Naive thymus-derived CD8-positive, alpha-beta T cell (primary cell): Measurements from ENCODE around the gene SLC9A9. TPM values are rescaled to one million over a fixed set of nuclear protein-coding genes. Genes with fewer than 3 reads are reported as not detected.
A peak's percentile ranks its signal among the peaks of the same experiment; 100 is the strongest.

Experiments used
- ATAC-seq, 2 donors: fragments of 150-1000 bp; cut with Tn5 transposase in 1 of 2; sonication (Bioruptor Pico), chemical (Tn5 transposase) in 1 of 2; 1 replicate in 1 of 2; 2 replicates in 1 of 2; pipeline ENCODE4 v1.10.0; 2021; ENCODE audit warnings: mild to moderate bottlenecking in 2 of 2, moderate library complexity in 2 of 2
- POLR2A ChIA-PET: fragments of 350-600 bp; sonication (Branson Sonifier 250); formaldehyde crosslinking; loops from one replicate; lab custom pipeline; 2021; ENCODE audit warnings: antibody characterized with exemption; lab: Charles Lee
- DNase-seq, 10 donors: peaks; one replicate each; pipeline versions ENCODE4 v3.0.0 to v3.0.0-alpha.2; 2020 to 2022
- H3K27ac Mint-ChIP-seq, 10 donors: one replicate each; pipeline ENCODE4 v1.8.0; 2020 to 2022; ENCODE audit warnings: mild to moderate bottlenecking in 10 of 10, mixed read lengths in 10 of 10, moderate library complexity in 4 of 10, inconsistent platforms in 1 of 10
- H3K27me3 Mint-ChIP-seq, 5 donors: one replicate each; pipeline ENCODE4 v1.8.0; 2021 to 2022; ENCODE audit warnings: mixed read lengths in 5 of 5
- H3K36me3 Mint-ChIP-seq, 3 donors: one replicate each; pipeline ENCODE4 v1.8.0; 2020 to 2022; ENCODE audit warnings: mixed read lengths in 3 of 3, mild to moderate bottlenecking in 2 of 3, inconsistent platforms in 1 of 3
- H3K4me1 Mint-ChIP-seq, 4 donors: one replicate each; pipeline ENCODE4 v1.8.0; 2021 to 2022; ENCODE audit warnings: mixed read lengths in 4 of 4
- H3K4me3 Mint-ChIP-seq, 10 donors: one replicate each; pipeline ENCODE4 v1.8.0; 2020 to 2022; ENCODE audit warnings: mild to moderate bottlenecking in 10 of 10, mixed read lengths in 10 of 10, moderate library complexity in 6 of 10, inconsistent platforms in 1 of 10
- H3K9me3 Mint-ChIP-seq, 9 donors: one replicate each; pipeline ENCODE4 v1.8.0; 2020 to 2022; ENCODE audit warnings: mixed read lengths in 9 of 9, mild to moderate bottlenecking in 3 of 9, inconsistent platforms in 1 of 9, moderate library complexity in 1 of 9
- polyA plus RNA-seq, 3 donors: library from polyadenylated mRNA; unstranded; fragments of 300-500 nt; fragmentation: Illumina TruSeq; gene quantifications; one replicate each; pipeline ENCODE4 v1.2.3, GENCODE V29; 2021
- total RNA-seq, 8 experiments: library from RNA in 2 of 8; stranded (reverse) in 2 of 8; gene quantifications; one replicate each; pipeline ENCODE4 v1.2.3 and lab custom pipeline; 2021 to 2026

SLC9A9 gene
- total and polyA plus RNA-seq, 5 experiments from 2014 or later = 9.6 to 19.4 (median 14.2) TPM

DNA sequence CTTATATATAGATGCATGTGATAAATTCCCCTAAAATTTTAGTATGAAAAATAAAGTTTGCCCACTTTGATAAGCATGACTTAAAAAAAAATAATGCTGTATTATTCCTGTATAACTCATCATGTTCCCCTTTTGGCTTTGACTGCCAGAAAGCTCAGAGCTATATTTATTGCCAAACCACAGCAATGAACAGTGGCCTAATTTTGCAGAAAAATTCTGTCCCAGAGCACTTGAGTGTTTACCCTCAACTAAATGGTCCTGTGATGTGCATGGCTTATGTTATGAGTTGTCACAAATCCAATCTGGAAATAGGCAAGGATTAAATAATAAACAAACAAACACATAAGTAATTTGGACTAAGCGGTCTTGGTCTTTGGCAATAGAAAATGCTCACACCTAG, 276.7 kb downstream of the SLC9A9 start:
- no peaks in the 10 kb centered on the region for H3K27me3 Mint-ChIP-seq
- no peak overlapping the region for H3K4me3 Mint-ChIP-seq
- no peaks in the 10 kb centered on the region for H3K4me1 Mint-ChIP-seq

DNA sequence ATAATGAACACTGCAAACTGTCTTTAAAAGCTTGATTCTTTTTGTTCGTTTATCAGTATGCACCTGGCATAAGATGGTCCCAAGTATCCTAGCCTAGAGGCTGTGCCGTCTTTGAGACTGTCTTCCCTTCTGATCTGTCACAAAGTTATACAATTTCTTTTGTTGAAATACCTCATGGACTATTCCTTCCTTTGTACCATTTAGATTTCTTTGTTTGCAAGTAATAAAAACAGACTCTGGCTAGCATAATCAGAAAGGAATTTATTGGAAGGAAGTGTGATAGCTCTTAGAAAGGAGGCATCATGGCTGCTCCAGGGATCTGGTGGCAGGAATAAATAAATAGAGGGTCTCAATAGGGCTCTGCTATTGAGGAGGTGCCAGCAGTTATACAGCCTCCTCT, 280.4 kb downstream of the SLC9A9 start:
- DNase-seq = no peak
- Mint-ChIP-seq H3K27me3 (no peaks in the 10 kb centered on the region), H3K36me3 (peaks cover 0 to 4% (median 1%) of the 10 kb centered on the region in 3 donors), H3K4me3 (no peak overlapping the region), H3K27ac (no peak overlapping the region), H3K9me3 (no peaks in the 10 kb centered on the region), H3K4me1 (peaks cover 0 to 9% (median 0%) of the 10 kb centered on the region in 4 donors)
- no peak for ATAC-seq
- POLR2A ChIA-PET = no interaction called here

More for the DNA sequence above, 276.7 kb downstream of the SLC9A9 start:
- no peaks in the 10 kb centered on the region for H3K9me3 Mint-ChIP-seq
- DNase-seq (no peak), ATAC-seq (no peak)
- POLR2A ChIA-PET = no interaction called here
- H3K36me3 Mint-ChIP-seq = peaks cover 5 to 21% (median 21%) of the 10 kb centered on the region in 3 donors
- no peak overlapping the region for H3K27ac Mint-ChIP-seq

DNA sequence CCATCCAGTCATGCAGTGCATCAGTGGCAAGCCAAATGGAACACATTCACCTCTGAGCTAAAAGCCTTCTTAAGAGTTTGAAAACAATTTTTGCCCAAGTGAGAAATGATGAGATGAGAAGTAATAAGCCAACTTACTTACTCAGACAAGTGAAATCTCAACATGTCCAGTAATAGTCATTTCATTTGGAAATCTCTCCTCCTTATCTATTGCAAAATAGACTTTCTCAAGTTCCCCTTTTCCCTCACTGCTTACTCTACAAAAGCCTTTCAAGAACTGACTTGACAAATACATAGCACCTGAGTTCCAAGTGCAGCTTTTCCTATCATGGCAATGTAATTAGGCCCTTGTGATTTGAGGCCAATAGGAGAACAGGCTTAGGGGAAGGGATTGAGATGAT, 282.3 kb downstream of the SLC9A9 start:
- H3K4me1 Mint-ChIP-seq = peaks cover 0 to 9% (median 2%) of the 10 kb centered on the region in 4 donors
- ATAC-seq = no peak
- no peaks in the 10 kb centered on the region for H3K27me3 Mint-ChIP-seq
- no peak overlapping the region for H3K27ac Mint-ChIP-seq
- no peaks in the 10 kb centered on the region for H3K9me3 Mint-ChIP-seq
- DNase-seq = no peak
- POLR2A ChIA-PET = no interaction called here
- H3K36me3 Mint-ChIP-seq = peaks cover 0 to 4% (median 0%) of the 10 kb centered on the region in 3 donors
- no peak overlapping the region for H3K4me3 Mint-ChIP-seq

DNA sequence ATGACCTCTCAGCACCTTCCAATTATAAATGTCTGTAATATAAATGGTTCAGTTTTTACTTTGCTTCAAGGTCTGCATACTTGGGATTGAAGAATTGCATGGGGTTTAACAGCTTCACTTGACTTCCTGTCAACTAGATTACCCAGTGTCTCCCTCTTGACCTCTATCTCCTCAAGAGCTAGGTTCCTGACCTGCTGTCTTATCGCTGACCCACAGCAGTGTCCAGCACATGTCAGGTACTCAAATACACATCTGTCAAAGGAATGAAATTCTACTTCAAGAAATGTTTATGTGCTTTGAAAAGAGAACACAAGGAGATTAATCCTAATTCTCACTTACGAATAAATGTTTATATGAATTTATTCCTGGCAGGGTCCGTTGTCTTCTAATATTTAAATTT, 284.5 kb downstream of the SLC9A9 start:
- peaks cover 0 to 11% (median 3%) of the 10 kb centered on the region in 9 donors for H3K9me3 Mint-ChIP-seq
- no peak overlapping the region for H3K4me3 Mint-ChIP-seq
- peak overlapping the region in 1 of 10 donors; percentile 66 for H3K27ac Mint-ChIP-seq
- ATAC-seq (no peak), DNase-seq (no peak)
- POLR2A ChIA-PET = no interaction called here
- no peaks in the 10 kb centered on the region for H3K27me3 Mint-ChIP-seq
- H3K36me3 Mint-ChIP-seq = peaks cover 0 to 13% (median 7%) of the 10 kb centered on the region in 3 donors
- peaks cover 0 to 9% (median 2%) of the 10 kb centered on the region in 4 donors for H3K4me1 Mint-ChIP-seq

DNA sequence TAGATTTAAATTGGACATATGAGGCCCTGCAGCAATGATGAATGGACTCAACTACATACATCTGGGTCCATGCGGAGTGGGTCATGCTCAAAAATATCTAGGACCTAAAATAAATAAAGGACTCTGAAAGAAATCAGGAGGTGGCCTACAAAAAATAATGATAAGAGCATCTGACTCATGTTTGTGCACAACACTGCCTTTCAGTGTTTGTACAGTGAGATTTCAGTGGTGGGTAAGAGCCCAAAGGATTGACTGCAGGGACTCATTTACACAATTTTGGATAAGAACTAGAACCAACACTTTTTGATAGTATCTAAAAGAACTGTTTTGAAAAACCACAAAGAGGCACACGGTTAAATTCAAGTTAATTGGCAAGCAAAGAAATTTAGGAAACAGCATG, 285.5 kb downstream of the SLC9A9 start:
- no peaks in the 10 kb centered on the region for H3K27me3 Mint-ChIP-seq
- no peak for ATAC-seq
- peaks cover 0 to 23% (median 17%) of the 10 kb centered on the region in 3 donors for H3K36me3 Mint-ChIP-seq
- H3K27ac Mint-ChIP-seq = no peak overlapping the region
- H3K4me1 Mint-ChIP-seq = peaks cover 0 to 9% (median 2%) of the 10 kb centered on the region in 4 donors
- no peak overlapping the region for H3K4me3 Mint-ChIP-seq
- DNase-seq = no peak
- POLR2A ChIA-PET = no interaction called here
- peaks cover 0 to 21% (median 11%) of the 10 kb centered on the region in 9 donors for H3K9me3 Mint-ChIP-seq

DNA sequence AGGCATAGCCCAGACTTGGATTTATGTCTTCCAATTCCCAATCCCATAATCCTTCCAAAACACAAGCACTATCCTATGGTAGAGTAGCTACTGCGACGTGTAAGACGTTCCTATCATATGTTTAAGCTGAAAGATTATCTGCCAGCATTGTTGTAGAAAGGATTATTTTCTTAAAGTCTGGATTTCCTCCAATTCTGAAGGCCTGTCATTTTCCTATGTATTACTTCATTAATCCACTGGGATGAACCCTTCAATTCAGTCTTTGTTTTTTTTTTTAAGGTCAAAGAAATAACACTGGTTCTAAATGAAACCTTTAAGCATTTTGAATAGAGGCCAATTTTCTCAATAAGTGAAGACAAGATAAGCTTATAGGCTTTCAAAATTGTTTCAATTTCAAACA, 289.0 kb downstream of the SLC9A9 start:
- H3K36me3 Mint-ChIP-seq = peaks cover 5 to 49% (median 30%) of the 10 kb centered on the region in 3 donors
- no peak overlapping the region for H3K27ac Mint-ChIP-seq
- no peak overlapping the region for H3K4me3 Mint-ChIP-seq
- peaks cover 0 to 3% (median 0%) of the 10 kb centered on the region in 4 donors for H3K4me1 Mint-ChIP-seq
- no peaks in the 10 kb centered on the region for H3K27me3 Mint-ChIP-seq
- H3K9me3 Mint-ChIP-seq = peaks cover 0 to 30% (median 21%) of the 10 kb centered on the region in 9 donors
- ATAC-seq (no peak), DNase-seq (no peak)
- POLR2A ChIA-PET = no interaction called here

DNA sequence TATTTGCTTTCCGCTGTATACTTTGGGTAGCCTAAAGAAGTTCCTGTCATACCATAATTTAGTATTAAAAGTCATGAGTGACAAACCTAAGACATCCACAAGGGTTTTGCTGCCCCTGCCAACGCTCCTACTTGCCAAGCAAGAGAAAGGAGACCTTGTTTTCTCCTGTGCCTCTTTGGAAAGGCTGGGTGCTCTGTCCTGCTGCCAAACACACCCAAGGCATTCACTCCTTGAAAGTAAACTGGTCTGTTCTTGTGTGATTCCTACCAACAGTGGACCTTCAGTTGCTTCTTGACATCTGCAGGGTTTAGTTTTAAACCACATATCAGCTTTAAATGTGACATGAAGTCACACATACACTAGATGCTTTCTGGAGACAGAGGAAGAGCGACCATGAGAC, 295.4 kb downstream of the SLC9A9 start:
- no peak for DNase-seq
- H3K36me3 Mint-ChIP-seq = peaks cover 32 to 65% (median 44%) of the 10 kb centered on the region in 3 donors
- H3K27ac Mint-ChIP-seq = no peak overlapping the region
- H3K4me1 Mint-ChIP-seq = peaks cover 0 to 3% (median 0%) of the 10 kb centered on the region in 4 donors
- POLR2A ChIA-PET = no interaction called here
- no peak for ATAC-seq
- no peaks in the 10 kb centered on the region for H3K27me3 Mint-ChIP-seq
- H3K9me3 Mint-ChIP-seq = peaks cover 0 to 16% (median 10%) of the 10 kb centered on the region in 9 donors
- H3K4me3 Mint-ChIP-seq = no peak overlapping the region

DNA sequence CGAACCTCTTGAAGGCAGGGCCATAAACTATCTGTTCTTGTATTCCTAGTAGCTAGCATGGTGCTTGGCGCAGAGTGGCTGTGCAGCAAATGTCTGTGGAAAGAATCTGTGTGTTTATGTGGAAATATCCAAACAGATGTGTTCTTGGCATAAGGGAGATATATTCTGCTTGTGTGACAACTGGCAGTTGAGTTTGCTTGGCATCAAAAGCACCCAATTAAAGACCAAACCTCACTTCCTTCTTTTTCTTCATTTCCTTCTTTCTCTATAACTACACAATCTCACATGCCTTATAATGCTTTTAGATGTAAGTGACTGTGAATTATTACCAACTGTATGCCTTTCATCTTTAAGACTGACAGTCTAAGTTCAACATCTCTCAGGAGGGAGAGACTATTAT, 296.5 kb downstream of the SLC9A9 start:
- peaks cover 0 to 24% (median under 1%) of the 10 kb centered on the region in 9 donors for H3K9me3 Mint-ChIP-seq
- POLR2A ChIA-PET = no interaction called here
- H3K4me1 Mint-ChIP-seq = peaks cover 0 to 3% (median 1%) of the 10 kb centered on the region in 4 donors
- ATAC-seq = no peak
- peaks cover 33 to 65% (median 48%) of the 10 kb centered on the region in 3 donors for H3K36me3 Mint-ChIP-seq
- no peak overlapping the region for H3K27ac Mint-ChIP-seq
- no peak for DNase-seq
- H3K4me3 Mint-ChIP-seq = no peak overlapping the region
- no peaks in the 10 kb centered on the region for H3K27me3 Mint-ChIP-seq

DNA sequence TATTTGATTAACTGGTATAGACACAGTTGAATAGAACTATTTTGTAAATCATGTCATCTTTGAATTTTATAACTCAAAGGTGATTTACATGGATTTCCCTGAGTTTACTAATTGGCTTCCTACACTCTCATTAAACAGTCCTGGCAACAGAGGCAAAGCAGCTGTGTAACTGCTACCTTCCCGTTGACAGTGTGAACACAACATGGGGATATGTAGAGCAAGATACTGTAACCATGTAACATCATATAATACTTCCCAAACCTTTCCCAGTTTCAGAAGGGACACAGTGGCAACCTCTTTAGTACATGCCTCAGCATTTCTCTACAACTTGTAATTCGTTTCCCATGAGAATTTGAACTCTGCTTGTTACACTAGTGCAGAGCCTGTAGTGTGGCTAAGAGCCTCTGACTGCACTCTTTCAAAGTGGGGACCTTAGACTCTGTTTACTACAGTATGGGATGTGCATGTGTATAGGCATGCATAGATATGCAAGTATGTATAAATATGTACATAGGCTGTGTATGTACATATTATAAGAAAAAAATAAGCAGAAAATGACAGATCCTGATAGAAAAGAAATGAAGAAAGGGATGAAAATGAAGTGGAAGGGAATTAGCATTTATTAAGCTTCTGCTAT, 299.3 kb downstream of the SLC9A9 start:
- H3K4me3 Mint-ChIP-seq = no peak overlapping the region
- peaks cover 29 to 70% (median 57%) of the 10 kb centered on the region in 3 donors for H3K36me3 Mint-ChIP-seq
- ATAC-seq (no peak), DNase-seq (no peak)
- no peak overlapping the region for H3K27ac Mint-ChIP-seq
- POLR2A ChIA-PET = no interaction called here
- no peaks in the 10 kb centered on the region for H3K27me3 Mint-ChIP-seq
- peaks cover 0 to 3% (median 1%) of the 10 kb centered on the region in 4 donors for H3K4me1 Mint-ChIP-seq
- peaks cover 0 to 16% (median 0%) of the 10 kb centered on the region in 9 donors for H3K9me3 Mint-ChIP-seq

DNA sequence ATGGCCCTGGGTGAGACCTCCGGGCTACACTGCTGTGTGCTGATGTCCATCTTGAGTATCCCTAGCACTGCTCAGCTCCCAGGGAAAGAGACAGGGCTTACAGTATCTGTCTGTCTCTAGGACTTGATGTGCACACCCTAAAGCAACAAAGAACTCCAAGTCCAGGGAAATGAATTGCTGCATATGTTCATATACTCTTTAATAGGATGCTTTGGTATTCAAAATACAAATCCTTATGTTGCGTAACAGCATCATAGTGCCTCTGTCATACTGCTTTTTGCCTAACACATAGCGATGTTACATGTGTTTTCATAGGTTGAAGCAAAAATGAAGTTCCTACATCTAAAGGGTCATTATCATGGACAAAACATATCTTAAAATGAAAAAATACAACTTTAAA, 299.9 kb downstream of the SLC9A9 start:
- POLR2A ChIA-PET = no interaction called here
- no peak overlapping the region for H3K4me3 Mint-ChIP-seq
- DNase-seq (no peak), ATAC-seq (no peak)
- H3K4me1 Mint-ChIP-seq = peaks cover 0 to 3% (median 1%) of the 10 kb centered on the region in 4 donors
- peaks cover 29 to 76% (median 57%) of the 10 kb centered on the region in 3 donors for H3K36me3 Mint-ChIP-seq
- H3K27ac Mint-ChIP-seq = no peak overlapping the region
- H3K9me3 Mint-ChIP-seq = peaks cover 0 to 16% (median 0%) of the 10 kb centered on the region in 9 donors
- H3K27me3 Mint-ChIP-seq = no peaks in the 10 kb centered on the region

DNA sequence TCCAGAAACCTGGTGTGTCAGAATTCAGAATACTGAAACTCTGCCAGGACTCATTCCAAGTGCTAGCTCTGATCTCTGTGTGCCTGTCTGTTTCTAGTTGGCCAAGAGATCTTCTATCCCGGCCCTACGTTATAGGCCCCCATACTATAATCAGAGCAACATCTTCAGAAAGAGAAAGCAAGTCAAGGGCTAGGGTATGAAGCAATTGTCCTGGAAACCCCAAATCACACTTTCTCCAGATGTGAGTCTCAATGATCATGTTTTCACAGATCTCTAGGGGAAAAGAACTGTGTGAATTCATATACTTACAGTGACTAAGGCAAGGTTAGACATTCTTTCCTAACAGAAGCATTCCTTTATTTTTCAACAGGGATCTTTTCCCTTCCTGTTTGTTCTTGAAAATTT, 309.7 kb downstream of the SLC9A9 start:
- H3K36me3 Mint-ChIP-seq = peaks cover 0 to 9% (median 0%) of the 10 kb centered on the region in 3 donors
- POLR2A ChIA-PET = no interaction called here
- DNase-seq = no peak
- H3K27ac Mint-ChIP-seq = no peak overlapping the region
- H3K27me3 Mint-ChIP-seq = no peaks in the 10 kb centered on the region
- no peaks in the 10 kb centered on the region for H3K9me3 Mint-ChIP-seq
- no peak for ATAC-seq
- H3K4me3 Mint-ChIP-seq = no peak overlapping the region
- H3K4me1 Mint-ChIP-seq = peaks cover 0 to 19% (median 0%) of the 10 kb centered on the region in 4 donors

DNA sequence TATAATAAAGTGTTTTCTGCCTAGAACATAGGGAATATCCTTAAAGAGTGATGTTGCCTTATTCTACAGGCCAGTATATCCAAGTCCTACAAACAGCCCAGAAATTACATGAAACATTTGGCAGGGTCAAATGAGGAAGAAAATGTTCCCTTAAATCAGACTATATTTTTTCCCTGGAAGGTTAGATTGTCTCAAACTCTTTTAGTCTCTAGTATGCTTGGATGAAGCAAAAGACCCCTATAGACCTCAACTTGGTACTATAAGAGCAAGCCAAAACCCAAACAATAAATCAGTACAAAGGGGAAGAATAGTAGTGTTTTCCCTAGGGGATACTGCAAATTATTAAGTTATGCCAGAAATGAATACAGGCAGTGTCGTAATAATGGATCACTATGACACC, 310.2 kb downstream of the SLC9A9 start:
- Mint-ChIP-seq H3K27ac (no peak overlapping the region), H3K9me3 (no peaks in the 10 kb centered on the region), H3K27me3 (no peaks in the 10 kb centered on the region), H3K4me1 (peaks cover 0 to 21% (median 0%) of the 10 kb centered on the region in 4 donors), H3K4me3 (no peak overlapping the region), H3K36me3 (peaks cover 0 to 7% (median 0%) of the 10 kb centered on the region in 3 donors)
- POLR2A ChIA-PET = no interaction called here
- DNase-seq (no peak), ATAC-seq (no peak)

DNA sequence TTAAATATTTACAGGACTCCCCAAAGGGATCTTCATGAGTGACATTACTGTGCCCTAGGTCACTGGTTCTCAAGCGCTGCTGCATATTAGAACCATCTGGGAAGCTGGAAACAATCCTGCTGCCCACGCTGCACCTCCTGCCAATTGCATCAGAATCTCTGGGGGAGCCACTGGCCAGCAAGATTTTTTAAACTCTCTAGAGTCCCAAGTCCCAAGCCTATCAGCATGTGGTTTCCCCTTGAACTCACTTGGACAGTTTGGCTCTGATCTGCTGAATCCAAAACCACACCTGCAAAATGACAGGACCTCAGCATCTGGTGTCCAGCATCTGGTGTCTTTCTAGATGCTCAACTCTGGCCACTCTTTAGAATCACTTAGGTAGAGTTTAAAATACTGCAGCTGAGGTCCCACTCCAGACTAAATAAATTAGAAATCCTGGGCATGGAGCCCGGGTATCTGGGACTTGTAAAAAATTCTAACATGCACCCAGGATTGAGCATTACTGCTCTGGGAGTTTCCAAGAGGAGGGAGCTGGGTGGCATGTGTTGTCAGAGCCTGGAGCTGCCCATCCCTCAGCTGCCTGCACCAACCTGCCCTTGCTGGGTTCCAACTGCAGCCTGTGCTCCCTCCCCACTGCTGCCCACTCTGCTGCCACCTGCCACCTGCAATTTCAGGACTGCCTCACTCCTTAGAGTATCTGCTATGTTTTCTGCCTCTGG, 311.3 kb downstream of the SLC9A9 start:
- H3K9me3 Mint-ChIP-seq = no peaks in the 10 kb centered on the region
- POLR2A ChIA-PET = no interaction called here
- H3K4me1 Mint-ChIP-seq = peaks cover 0 to 21% (median 0%) of the 10 kb centered on the region in 4 donors
- ATAC-seq (no peak), DNase-seq (no peak)
- H3K27ac Mint-ChIP-seq = peak overlapping the region in 4 of 10 donors; percentile 3 to 68 (median 40)
- no peak overlapping the region for H3K4me3 Mint-ChIP-seq
- peaks cover 0 to 7% (median 0%) of the 10 kb centered on the region in 3 donors for H3K36me3 Mint-ChIP-seq
- no peaks in the 10 kb centered on the region for H3K27me3 Mint-ChIP-seq
